ENCODE results near the gene SHISAL2A. TPM values are rescaled to one million over a fixed set of nuclear protein-coding genes. Genes with fewer than 3 reads are reported as not detected.

SHISAL2A gene
- total RNA-seq, 1 donor from 2014 or later: 0.65 TPM

GRCh38 chr1:52621950-52622349 lies 11.0 kb upstream of the SHISAL2A start:
- H3K4me3 Mint-ChIP-seq: no peak overlapping the region
- H3K36me3 Mint-ChIP-seq (ENCODE audit: low read depth): peaks cover 5% of the 10 kb centered on the region
- H3K4me1 Mint-ChIP-seq: no peaks in the 10 kb centered on the region
- H3K27me3 Mint-ChIP-seq (ENCODE audit: low read depth): no peaks in the 10 kb centered on the region
- no peak overlapping the region for H3K27ac Mint-ChIP-seq (ENCODE audit: unreplicated experiment)
- no peak for TF ChIP-seq CTCF (conservative IDR thresholded peaks at IDR 0.05)
- peaks cover 6% of the 10 kb centered on the region for H3K9me3 Mint-ChIP-seq
- DNase-seq (ENCODE audit: low read depth, low spot score): no peak

GRCh38 chr1:52623812-52624211 lies 9.2 kb upstream of the SHISAL2A start:
- Mint-ChIP-seq H3K36me3 (ENCODE audit: low read depth) (peaks cover 5% of the 10 kb centered on the region), H3K4me1 (peaks cover 4% of the 10 kb centered on the region), H3K27ac (ENCODE audit: unreplicated experiment) (no peak overlapping the region), H3K27me3 (ENCODE audit: low read depth) (no peaks in the 10 kb centered on the region), H3K9me3 (peaks cover 6% of the 10 kb centered on the region), H3K4me3 (no peak overlapping the region)
- no peak for TF ChIP-seq CTCF (conservative IDR thresholded peaks at IDR 0.05)
- DNase-seq (ENCODE audit: low read depth, low spot score): no peak

- no peak for TF ChIP-seq CTCF (conservative IDR thresholded peaks at IDR 0.05)
- DNase-seq (ENCODE audit: low read depth, low spot score): no peak
- H3K4me1 Mint-ChIP-seq: peaks cover 17% of the 10 kb centered on the region
- no peak overlapping the region for H3K27ac Mint-ChIP-seq (ENCODE audit: unreplicated experiment)
- H3K27me3 Mint-ChIP-seq (ENCODE audit: low read depth): peaks cover 23% of the 10 kb centered on the region
- H3K4me3 Mint-ChIP-seq: no peak overlapping the region
- no peaks in the 10 kb centered on the region for H3K36me3 Mint-ChIP-seq (ENCODE audit: low read depth)
- peaks cover 2% of the 10 kb centered on the region for H3K9me3 Mint-ChIP-seq
Measured at GRCh38 chr1:52627028-52627427, 5.9 kb upstream of the SHISAL2A start.

- H3K4me1 Mint-ChIP-seq: peaks cover 24% of the 10 kb centered on the region
- peak overlapping the region; percentile 28 for H3K4me3 Mint-ChIP-seq
- H3K36me3 Mint-ChIP-seq (ENCODE audit: low read depth): no peaks in the 10 kb centered on the region
- H3K9me3 Mint-ChIP-seq: peaks cover 2% of the 10 kb centered on the region
- H3K27me3 Mint-ChIP-seq (ENCODE audit: low read depth): peaks cover 38% of the 10 kb centered on the region
- no peak for DNase-seq (ENCODE audit: low read depth, low spot score)
- TF ChIP-seq CTCF (conservative IDR thresholded peaks at IDR 0.05): no peak
- H3K27ac Mint-ChIP-seq (ENCODE audit: unreplicated experiment): no peak overlapping the region
Measured at GRCh38 chr1:52628614-52629324, 4.2 kb upstream of the SHISAL2A start.

- peak overlapping the region; percentile 28 for H3K4me3 Mint-ChIP-seq
- H3K27me3 Mint-ChIP-seq (ENCODE audit: low read depth): peaks cover 44% of the 10 kb centered on the region
- H3K36me3 Mint-ChIP-seq (ENCODE audit: low read depth): no peaks in the 10 kb centered on the region
- H3K27ac Mint-ChIP-seq (ENCODE audit: unreplicated experiment): no peak overlapping the region
- peaks cover 28% of the 10 kb centered on the region for H3K4me1 Mint-ChIP-seq
- H3K9me3 Mint-ChIP-seq: peaks cover 3% of the 10 kb centered on the region
- DNase-seq (ENCODE audit: low read depth, low spot score): peak; percentile 66
- TF ChIP-seq CTCF (conservative IDR thresholded peaks at IDR 0.05): no peak
Measured at GRCh38 chr1:52629325-52629643, 3.7 kb upstream of the SHISAL2A start.

Measured in neural crest cell (in vitro differentiated cells).